BE2C (cell line): ENCODE data around the gene VAV2.

Source experiments
- DNase-seq: peaks from one replicate; pipeline ENCODE4 v3.0.0-alpha.2; 2020
- H3K27me3 ChIP-seq: fragments of 250-450 bp; sonication (Bioruptor Pico); 2 replicates; pipeline ENCODE4 v1.5.1; 2020; ENCODE audit warnings: mild to moderate bottlenecking
- H3K36me3 ChIP-seq: fragments of 250-450 bp; sonication (Bioruptor Pico); 2 replicates; pipeline ENCODE4 v1.5.1; 2020; ENCODE audit warnings: mild to moderate bottlenecking
- H3K4me1 ChIP-seq: fragments of 250-450 bp; sonication (Bioruptor Pico); 2 replicates; pipeline ENCODE4 v1.5.1; 2020
- H3K4me3 ChIP-seq: 2 replicates; pipeline ENCODE4 v1.5.1; 2011; ENCODE audit warnings: low read depth, low read length
- H3K9me3 ChIP-seq: fragments of 250-450 bp; sonication (Bioruptor Pico); 2 replicates; pipeline ENCODE4 v1.5.1; 2020
- TF ChIP-seq, protein P1 (sequence below): IDR thresholded peaks from 2 replicates; pipeline ENCODE4 v1.5.1; 2012; ENCODE audit warnings: mild to moderate bottlenecking, low read depth, low read length

VAV2 gene

DNA sequence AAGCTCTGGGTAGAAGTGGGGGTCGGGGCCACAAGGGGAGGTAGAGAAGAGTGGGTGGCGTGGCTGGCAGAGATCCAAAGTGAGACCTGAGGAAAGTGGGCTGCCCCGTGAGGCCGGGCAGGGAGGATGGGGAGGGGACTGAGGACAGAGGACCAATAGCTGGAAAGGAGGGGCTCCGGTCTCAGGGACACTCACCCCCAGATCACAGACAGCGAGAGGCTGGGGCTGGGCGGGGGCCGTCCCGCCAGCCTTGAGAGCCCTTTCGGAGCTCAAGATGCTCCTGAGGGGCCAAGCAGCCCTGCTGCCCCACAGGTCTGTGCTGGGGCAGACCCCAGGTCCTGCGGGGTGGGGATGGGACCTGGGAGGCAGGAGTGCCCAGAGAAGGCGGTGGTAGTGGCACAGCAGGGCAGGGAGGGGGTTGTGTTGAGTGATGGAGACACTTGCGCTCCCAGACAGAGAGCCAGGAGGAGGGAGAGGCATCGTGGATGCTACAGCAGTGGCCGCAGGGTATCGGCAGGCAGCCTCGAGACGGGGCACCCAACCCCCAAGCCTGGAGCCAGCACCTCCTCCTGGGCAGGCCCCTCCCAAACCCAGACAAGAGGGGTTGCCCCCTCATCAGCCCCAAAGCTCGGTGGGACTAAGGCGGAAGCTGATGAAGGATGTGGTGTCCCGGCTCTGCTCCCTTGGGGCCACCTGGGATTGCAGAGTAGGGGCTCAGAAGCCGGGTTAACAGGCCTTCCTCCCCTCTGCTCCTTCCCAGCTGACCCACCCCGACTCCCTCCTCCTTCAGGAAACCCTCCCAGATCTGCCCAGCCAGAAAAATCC lies 257.3 kb downstream of the VAV2 start:
- TF ChIP-seq, protein P1, sequence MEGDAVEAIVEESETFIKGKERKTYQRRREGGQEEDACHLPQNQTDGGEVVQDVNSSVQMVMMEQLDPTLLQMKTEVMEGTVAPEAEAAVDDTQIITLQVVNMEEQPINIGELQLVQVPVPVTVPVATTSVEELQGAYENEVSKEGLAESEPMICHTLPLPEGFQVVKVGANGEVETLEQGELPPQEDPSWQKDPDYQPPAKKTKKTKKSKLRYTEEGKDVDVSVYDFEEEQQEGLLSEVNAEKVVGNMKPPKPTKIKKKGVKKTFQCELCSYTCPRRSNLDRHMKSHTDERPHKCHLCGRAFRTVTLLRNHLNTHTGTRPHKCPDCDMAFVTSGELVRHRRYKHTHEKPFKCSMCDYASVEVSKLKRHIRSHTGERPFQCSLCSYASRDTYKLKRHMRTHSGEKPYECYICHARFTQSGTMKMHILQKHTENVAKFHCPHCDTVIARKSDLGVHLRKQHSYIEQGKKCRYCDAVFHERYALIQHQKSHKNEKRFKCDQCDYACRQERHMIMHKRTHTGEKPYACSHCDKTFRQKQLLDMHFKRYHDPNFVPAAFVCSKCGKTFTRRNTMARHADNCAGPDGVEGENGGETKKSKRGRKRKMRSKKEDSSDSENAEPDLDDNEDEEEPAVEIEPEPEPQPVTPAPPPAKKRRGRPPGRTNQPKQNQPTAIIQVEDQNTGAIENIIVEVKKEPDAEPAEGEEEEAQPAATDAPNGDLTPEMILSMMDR: no peak
- Histone ChIP-seq H3K4me1 (peaks cover 15% of the 10 kb centered on the region), H3K27me3 (no peaks in the 10 kb centered on the region), H3K36me3 (no peaks in the 10 kb centered on the region), H3K4me3 (no peak overlapping the region), H3K9me3 (no peaks in the 10 kb centered on the region)
- no peak for DNase-seq

DNA sequence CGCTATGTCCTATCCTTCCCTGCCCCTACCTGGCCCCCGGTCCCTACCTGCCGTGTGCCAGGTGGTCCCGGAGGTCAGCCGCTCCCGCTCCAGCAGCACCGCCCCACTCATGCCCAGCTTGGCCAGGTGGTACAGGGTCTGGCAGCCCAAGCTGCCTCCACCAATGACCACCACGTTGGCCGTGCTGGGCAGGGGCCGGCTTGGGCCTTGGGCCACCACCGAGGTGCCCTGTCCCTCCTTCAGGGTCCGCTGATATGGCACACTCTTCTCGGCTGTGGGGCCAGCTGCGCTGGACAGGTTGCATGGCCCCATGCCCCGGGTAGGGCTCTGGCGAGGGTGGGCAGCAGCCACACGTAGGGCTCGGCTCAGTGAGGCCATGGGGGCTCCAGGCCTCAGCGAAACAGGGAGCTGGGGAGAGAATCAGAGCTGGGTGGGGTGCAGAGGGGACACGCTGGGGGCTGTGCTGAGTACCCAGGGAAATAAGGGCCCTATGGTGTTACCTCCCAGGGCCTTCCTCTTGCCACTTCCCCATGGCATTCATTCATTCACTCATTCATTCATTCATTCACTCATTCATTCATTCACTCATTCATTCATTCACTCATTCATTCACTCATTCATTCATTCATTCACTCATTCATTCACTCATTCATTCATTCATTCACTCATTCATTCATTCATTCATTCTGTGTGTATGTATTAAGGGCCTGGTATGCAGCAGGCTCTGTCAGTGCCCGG lies 258.2 kb downstream of the VAV2 start:
- DNase-seq: no peak
- TF ChIP-seq, protein P1: no peak

DNA sequence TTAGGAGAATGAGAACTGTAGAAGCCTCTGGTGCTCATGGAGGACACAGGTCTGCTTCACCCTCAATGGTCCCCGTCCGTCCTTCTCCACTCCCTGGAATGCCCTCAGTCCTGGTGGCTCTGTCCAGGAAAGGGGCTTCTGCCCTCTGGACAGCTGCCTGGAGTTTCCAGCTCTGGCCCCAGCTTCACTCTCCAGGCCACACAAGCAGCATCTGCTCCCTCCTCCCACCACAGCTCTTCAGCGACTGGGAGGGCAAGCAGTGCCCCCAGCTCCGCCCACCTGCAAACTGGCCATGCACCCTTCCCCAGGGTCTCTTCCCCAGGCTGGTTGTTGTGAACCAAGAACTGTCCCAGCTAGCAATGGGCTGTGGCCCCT lies 258.7 kb downstream of the VAV2 start:
- Histone ChIP-seq H3K4me3 (no peak overlapping the region), H3K4me1 (peaks cover 11% of the 10 kb centered on the region), H3K9me3 (no peaks in the 10 kb centered on the region), H3K27me3 (no peaks in the 10 kb centered on the region), H3K36me3 (no peaks in the 10 kb centered on the region)
- TF ChIP-seq, protein P1: no peak
- DNase-seq: no peak

More for the DNA sequence above, 258.2 kb downstream of the VAV2 start:
- H3K27me3 ChIP-seq: no peaks in the 10 kb centered on the region
- no peaks in the 10 kb centered on the region for H3K9me3 ChIP-seq
- H3K4me3 ChIP-seq: no peak overlapping the region
- peaks cover 15% of the 10 kb centered on the region for H3K4me1 ChIP-seq
- H3K36me3 ChIP-seq: no peaks in the 10 kb centered on the region

- Histone ChIP-seq H3K4me3 (no peak overlapping the region), H3K4me1 (peaks cover 8% of the 10 kb centered on the region; the same call in 1 of the 2 replicates), H3K9me3 (no peaks in the 10 kb centered on the region), H3K36me3 (no peaks in the 10 kb centered on the region), H3K27me3 (no peaks in the 10 kb centered on the region)
- TF ChIP-seq, protein P1: no peak
- no peak for DNase-seq
Measured at GRCh38 chr9:133732639-133733408, 259.3 kb downstream of the VAV2 start.

DNA sequence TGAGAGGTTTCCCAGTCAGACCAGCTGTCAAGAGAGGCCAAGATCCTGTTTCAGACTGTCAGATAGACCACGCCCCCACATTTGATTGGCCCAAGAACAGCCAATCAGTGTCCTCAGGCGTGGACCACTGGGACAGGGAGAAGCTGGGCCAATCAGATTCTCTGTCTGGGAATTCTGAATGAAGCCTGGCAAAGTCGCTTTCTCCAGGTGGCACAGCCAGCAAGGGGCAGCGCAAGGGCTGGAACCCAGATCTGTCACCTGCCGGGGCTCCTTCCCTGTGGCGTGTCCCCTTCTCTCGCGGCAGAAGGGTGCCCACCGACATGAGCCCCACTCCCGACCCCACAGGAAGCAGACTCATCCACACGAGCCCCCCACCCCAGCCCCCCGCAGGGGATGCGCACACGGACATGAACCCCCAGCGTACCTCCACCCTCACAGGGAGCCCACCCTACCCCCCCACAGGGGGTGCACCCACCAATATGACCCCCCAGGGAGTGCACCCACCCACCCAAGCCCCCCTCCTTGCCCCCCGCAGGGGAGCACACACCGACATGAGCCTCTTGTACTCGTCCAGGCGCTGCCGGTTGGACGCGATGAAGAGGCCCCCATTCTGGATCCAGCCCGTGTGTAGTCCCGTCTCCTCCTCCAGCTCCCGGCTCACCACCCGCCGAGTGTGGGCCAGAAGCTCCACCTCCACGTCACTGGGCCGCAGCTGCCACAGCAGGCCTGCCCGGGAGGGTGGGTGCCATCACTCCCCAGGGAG lies 260.1 kb downstream of the VAV2 start:
- H3K36me3 ChIP-seq: no peaks in the 10 kb centered on the region
- H3K4me3 ChIP-seq: no peak overlapping the region
- H3K4me1 ChIP-seq: peaks cover 2% of the 10 kb centered on the region; the same call in 1 of the 2 replicates
- TF ChIP-seq, protein P1: no peak
- H3K27me3 ChIP-seq: no peaks in the 10 kb centered on the region
- H3K9me3 ChIP-seq: no peaks in the 10 kb centered on the region
- DNase-seq: peak; percentile 86
